ENCODE data around the gene UGT1A7.

DNA sequence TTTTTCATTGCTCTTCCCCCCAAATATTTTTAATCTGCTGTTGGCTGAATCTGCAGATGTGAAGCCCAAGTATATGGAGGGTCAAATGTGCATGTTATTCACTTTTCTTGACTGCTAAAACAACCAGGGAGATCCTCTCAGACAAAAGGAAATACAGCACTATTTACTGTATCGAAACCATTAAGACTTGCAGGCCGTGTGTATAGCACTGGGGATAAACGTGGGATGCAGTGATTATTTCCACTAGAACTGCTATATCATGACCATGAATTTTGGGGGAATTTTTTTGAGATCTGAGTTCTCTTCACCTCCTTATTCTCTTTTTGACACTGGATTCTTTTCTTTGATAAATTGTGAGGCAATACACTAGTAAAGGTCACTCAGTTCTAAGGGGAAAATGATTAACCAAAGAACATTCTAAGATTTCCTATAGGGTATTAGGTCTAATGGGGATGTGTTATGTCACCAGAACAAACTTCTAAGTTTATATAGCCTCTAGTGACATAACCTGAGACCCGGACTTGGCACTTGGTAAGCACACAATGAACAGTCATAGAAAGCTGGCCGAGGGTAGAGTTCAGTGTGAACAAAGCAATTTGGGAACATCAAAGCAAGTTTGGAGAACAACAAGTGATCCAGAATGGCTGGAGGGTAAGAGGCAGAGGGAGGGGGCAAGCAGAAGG is 63.5 kb downstream of the UGT1A7 start:
- no peak for TF ChIP-seq POLR2A (IDR thresholded peaks at IDR 0.05)
- TF ChIP-seq POLR2AphosphoS5 (IDR thresholded peaks at IDR 0.05), result no peak
- no peak for TF ChIP-seq CTCF (IDR thresholded peaks at IDR 0.05)
